ENCODE results near the gene C6orf47.

The C6orf47 gene

GRCh38 chr6:31677955-31678354 lies 17.4 kb upstream of the C6orf47 start:
- peaks cover 6% of the 10 kb centered on the region for H3K36me3 Mint-ChIP-seq (ENCODE audit: low read depth)
- no peak overlapping the region for H3K27ac Mint-ChIP-seq
- H3K4me1 Mint-ChIP-seq (ENCODE audit: low read depth), result peaks cover 22% of the 10 kb centered on the region
- no peak overlapping the region for H3K4me3 Mint-ChIP-seq
- DNase-seq (ENCODE audit: low spot score), result no peak
- H3K9me3 Mint-ChIP-seq, result no peaks in the 10 kb centered on the region
- no peaks in the 10 kb centered on the region for H3K27me3 Mint-ChIP-seq (ENCODE audit: low read depth)

GRCh38 chr6:31676904-31677303 lies 16.3 kb upstream of the C6orf47 start:
- H3K9me3 Mint-ChIP-seq, result no peaks in the 10 kb centered on the region
- H3K27me3 Mint-ChIP-seq (ENCODE audit: low read depth), result no peaks in the 10 kb centered on the region
- DNase-seq (ENCODE audit: low spot score), result no peak
- H3K36me3 Mint-ChIP-seq (ENCODE audit: low read depth), result peaks cover 14% of the 10 kb centered on the region
- H3K4me3 Mint-ChIP-seq, result no peak overlapping the region
- no peak overlapping the region for H3K27ac Mint-ChIP-seq
- peaks cover 22% of the 10 kb centered on the region for H3K4me1 Mint-ChIP-seq (ENCODE audit: low read depth)

- no peak overlapping the region for H3K27ac Mint-ChIP-seq
- no peaks in the 10 kb centered on the region for H3K27me3 Mint-ChIP-seq (ENCODE audit: low read depth)
- peaks cover 17% of the 10 kb centered on the region for H3K36me3 Mint-ChIP-seq (ENCODE audit: low read depth)
- H3K9me3 Mint-ChIP-seq, result no peaks in the 10 kb centered on the region
- H3K4me3 Mint-ChIP-seq, result no peak overlapping the region
- peaks cover 20% of the 10 kb centered on the region for H3K4me1 Mint-ChIP-seq (ENCODE audit: low read depth)
- DNase-seq (ENCODE audit: low spot score), result no peak
Observed at GRCh38 chr6:31676322-31676903, 15.8 kb upstream of the C6orf47 start.

GRCh38 chr6:31669676-31670075 lies 9.1 kb upstream of the C6orf47 start, which contains the start of gene LY6G5B:
Gene LY6G5B, plus strand, starts transcription at chr6:31669976. Its CDS starts 975 bp downstream, at chr6:31670951.
- Mint-ChIP-seq H3K27me3 (ENCODE audit: low read depth) (no peaks in the 10 kb centered on the region), H3K27ac (no peak within 1 kb of the TSS), H3K9me3 (no peaks in the 10 kb centered on the region), H3K4me3 (no peak within 1 kb of the TSS), H3K4me1 (ENCODE audit: low read depth) (peaks cover 27% of the 10 kb centered on the region), H3K36me3 (ENCODE audit: low read depth) (peaks cover 70% of the 10 kb centered on the region)
- no peak for DNase-seq (ENCODE audit: low spot score)

- H3K4me1 Mint-ChIP-seq (ENCODE audit: low read depth), result peaks cover 47% of the 10 kb centered on the region
- H3K4me3 Mint-ChIP-seq, result peak overlapping the region; percentile 98
- H3K27ac Mint-ChIP-seq, result peak overlapping the region; percentile 97
- no peaks in the 10 kb centered on the region for H3K27me3 Mint-ChIP-seq (ENCODE audit: low read depth)
- H3K36me3 Mint-ChIP-seq (ENCODE audit: low read depth), result peaks cover 81% of the 10 kb centered on the region
- H3K9me3 Mint-ChIP-seq, result no peaks in the 10 kb centered on the region
- no peak for DNase-seq (ENCODE audit: low spot score)
Observed at GRCh38 chr6:31666337-31666965, 5.9 kb upstream of the C6orf47 start.

- peak; percentile 98 for DNase-seq (ENCODE audit: low spot score)
- H3K9me3 Mint-ChIP-seq, result no peaks in the 10 kb centered on the region
- H3K27me3 Mint-ChIP-seq (ENCODE audit: low read depth), result no peaks in the 10 kb centered on the region
- H3K4me3 Mint-ChIP-seq, result peak within 1 kb of the TSS; percentile 98
- H3K27ac Mint-ChIP-seq, result peak within 1 kb of the TSS; percentile 97
- peaks cover 75% of the 10 kb centered on the region for H3K36me3 Mint-ChIP-seq (ENCODE audit: low read depth)
- H3K4me1 Mint-ChIP-seq (ENCODE audit: low read depth), result peaks cover 53% of the 10 kb centered on the region
Observed at GRCh38 chr6:31665501-31666336, 5.1 kb upstream of the C6orf47 start, which contains the start of gene CSNK2B. Gene CSNK2B, plus strand, starts transcription at chr6:31666080. Its CDS starts 752 bp downstream, at chr6:31666832.

- H3K36me3 Mint-ChIP-seq (ENCODE audit: low read depth), result peaks cover 72% of the 10 kb centered on the region
Observed at GRCh38 chr6:31664790-31665500, 4.4 kb upstream of the C6orf47 start, which contains the start of gene GPANK1. Gene GPANK1, minus strand, starts transcription at chr6:31664997. Its CDS starts 519 bp downstream, at chr6:31664478.

GRCh38 chr6:31663961-31664789 lies 3.6 kb upstream of the C6orf47 start:
- H3K27ac Mint-ChIP-seq, result peak overlapping the region; percentile 97
- peaks cover 62% of the 10 kb centered on the region for H3K4me1 Mint-ChIP-seq (ENCODE audit: low read depth)
- no peaks in the 10 kb centered on the region for H3K9me3 Mint-ChIP-seq
- peak overlapping the region; percentile 98 for H3K4me3 Mint-ChIP-seq
- DNase-seq (ENCODE audit: low spot score), result no peak
- H3K27me3 Mint-ChIP-seq (ENCODE audit: low read depth), result no peaks in the 10 kb centered on the region
- peaks cover 71% of the 10 kb centered on the region for H3K36me3 Mint-ChIP-seq (ENCODE audit: low read depth)

More at GRCh38 chr6:31664790-31665500, 4.4 kb upstream of the C6orf47 start, which contains the start of gene GPANK1:
- peak; percentile 92 for DNase-seq (ENCODE audit: low spot score)
- no peaks in the 10 kb centered on the region for H3K9me3 Mint-ChIP-seq
- H3K27me3 Mint-ChIP-seq (ENCODE audit: low read depth), result no peaks in the 10 kb centered on the region
- H3K27ac Mint-ChIP-seq, result peak within 1 kb of the TSS; percentile 97
- H3K4me1 Mint-ChIP-seq (ENCODE audit: low read depth), result peaks cover 55% of the 10 kb centered on the region
- peak within 1 kb of the TSS; percentile 98 for H3K4me3 Mint-ChIP-seq

GRCh38 chr6:31663126-31663960 lies 2.8 kb upstream of the C6orf47 start:
- Mint-ChIP-seq H3K9me3 (no peaks in the 10 kb centered on the region), H3K4me3 (peak overlapping the region; percentile 98), H3K4me1 (ENCODE audit: low read depth) (peaks cover 59% of the 10 kb centered on the region), H3K27me3 (ENCODE audit: low read depth) (no peaks in the 10 kb centered on the region), H3K27ac (peak overlapping the region; percentile 97), H3K36me3 (ENCODE audit: low read depth) (peaks cover 65% of the 10 kb centered on the region)
- no peak for DNase-seq (ENCODE audit: low spot score)

GRCh38 chr6:31662124-31662723 lies 1.6 kb upstream of the C6orf47 start:
- Mint-ChIP-seq H3K4me3 (peak overlapping the region; percentile 58), H3K27me3 (ENCODE audit: low read depth) (no peaks in the 10 kb centered on the region), H3K27ac (peak overlapping the region; percentile 58), H3K36me3 (ENCODE audit: low read depth) (peaks cover 65% of the 10 kb centered on the region), H3K9me3 (no peaks in the 10 kb centered on the region), H3K4me1 (ENCODE audit: low read depth) (peaks cover 60% of the 10 kb centered on the region)
- DNase-seq (ENCODE audit: low spot score), result no peak

GRCh38 chr6:31661262-31662123 lies 915 bp upstream of the C6orf47 start:
- peaks cover 64% of the 10 kb centered on the region for H3K36me3 Mint-ChIP-seq (ENCODE audit: low read depth)
- DNase-seq (ENCODE audit: low spot score), result no peak
- no peaks in the 10 kb centered on the region for H3K9me3 Mint-ChIP-seq
- peak overlapping the region; percentile 82 for H3K4me3 Mint-ChIP-seq
- H3K4me1 Mint-ChIP-seq (ENCODE audit: low read depth), result peaks cover 58% of the 10 kb centered on the region
- H3K27me3 Mint-ChIP-seq (ENCODE audit: low read depth), result no peaks in the 10 kb centered on the region
- H3K27ac Mint-ChIP-seq, result peak overlapping the region; percentile 79
